Right kidney (tissue), 1 donor: Measurements from ENCODE around the gene KLHDC8B.
"Not testable (repeated sequence)": the region's sequence is repeated elsewhere in the genome, so short reads cannot be mapped to it uniquely, and the experiment has no call there.

Experiments
- DNase-seq: peaks from one replicate; pipeline ENCODE4 v3.0.0-alpha.2; 2016

The KLHDC8B gene

DNA sequence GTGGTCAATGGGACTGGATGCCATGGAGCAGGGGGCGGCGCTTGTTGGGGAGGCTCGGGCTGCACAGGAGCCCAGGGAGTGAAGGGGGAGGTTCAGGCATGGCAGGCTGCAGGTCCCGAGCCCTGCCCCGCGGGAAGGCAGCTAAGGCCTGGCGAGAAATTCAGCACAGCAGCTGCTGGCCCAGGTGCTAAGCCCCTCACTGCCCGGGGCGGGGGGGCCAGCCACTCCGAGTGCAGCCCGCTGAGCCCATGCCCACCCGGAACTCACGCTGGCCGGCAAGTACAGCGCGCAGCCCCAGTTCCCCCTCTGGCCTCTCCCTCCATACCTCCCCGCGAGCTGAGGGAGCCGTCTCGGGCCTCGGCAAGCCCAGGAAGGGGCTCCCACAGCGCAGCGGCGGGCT, 11.3 kb downstream of the KLHDC8B start:
- DNase-seq = no peak

DNA sequence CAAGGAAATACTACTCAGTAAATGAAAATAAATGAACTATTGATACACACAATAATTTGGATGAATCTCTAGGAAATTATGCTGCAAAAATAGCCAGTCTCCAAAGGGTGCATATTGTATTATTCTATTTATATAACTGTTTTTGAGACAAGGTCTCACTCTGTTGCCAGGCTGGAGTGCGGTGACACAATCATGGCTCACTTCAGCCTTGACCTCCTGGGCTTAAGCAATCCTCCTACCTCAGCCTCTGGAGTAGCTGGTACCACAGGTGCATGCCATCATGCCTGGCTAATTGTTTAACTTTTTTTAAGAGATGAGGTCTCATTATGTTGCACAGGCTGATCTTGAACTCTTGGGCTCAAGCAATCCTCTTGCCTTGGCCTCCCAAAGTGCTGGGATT, 12.5 kb downstream of the KLHDC8B start:
- no peak for DNase-seq

DNA sequence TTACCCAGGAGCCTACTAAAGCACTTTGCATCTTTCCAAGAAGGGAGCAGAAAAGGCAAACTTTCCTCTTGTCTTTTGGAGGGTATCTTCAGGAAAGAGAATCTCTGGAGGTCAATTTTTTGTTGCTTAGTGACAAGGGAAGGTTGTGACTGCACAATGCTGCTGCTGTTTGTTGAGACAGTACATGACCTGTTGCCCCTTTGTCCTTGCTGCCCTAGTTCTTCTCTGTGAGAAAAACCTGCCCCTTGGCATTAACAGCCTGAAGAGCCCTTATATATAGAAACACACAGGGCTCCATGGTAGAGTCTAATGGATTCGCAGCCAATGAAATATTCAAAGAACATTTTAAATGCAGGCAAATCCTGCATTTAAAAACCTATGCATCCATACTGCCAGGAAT, 20.3 kb downstream of the KLHDC8B start:
- DNase-seq = no peak

DNA sequence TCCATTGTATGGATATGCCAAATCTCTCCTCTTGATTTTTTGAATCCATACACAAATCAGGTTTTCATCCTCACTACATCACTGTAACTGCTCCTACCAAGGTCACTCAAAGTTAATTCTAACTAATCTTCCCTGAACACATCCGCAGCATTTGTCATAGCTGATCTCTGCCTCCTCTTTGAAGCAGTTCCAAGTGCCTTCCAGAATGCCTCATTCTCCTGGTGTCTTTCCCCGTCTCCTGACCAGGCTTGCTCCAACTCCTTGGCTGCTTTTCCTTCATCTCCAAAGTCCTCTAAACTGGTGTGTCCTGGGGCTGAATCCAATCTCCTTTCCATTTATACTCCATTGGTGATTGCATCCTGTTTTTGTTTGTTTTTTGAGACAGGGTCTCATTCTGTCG, 26.8 kb downstream of the KLHDC8B start:
- DNase-seq = no peak

DNA sequence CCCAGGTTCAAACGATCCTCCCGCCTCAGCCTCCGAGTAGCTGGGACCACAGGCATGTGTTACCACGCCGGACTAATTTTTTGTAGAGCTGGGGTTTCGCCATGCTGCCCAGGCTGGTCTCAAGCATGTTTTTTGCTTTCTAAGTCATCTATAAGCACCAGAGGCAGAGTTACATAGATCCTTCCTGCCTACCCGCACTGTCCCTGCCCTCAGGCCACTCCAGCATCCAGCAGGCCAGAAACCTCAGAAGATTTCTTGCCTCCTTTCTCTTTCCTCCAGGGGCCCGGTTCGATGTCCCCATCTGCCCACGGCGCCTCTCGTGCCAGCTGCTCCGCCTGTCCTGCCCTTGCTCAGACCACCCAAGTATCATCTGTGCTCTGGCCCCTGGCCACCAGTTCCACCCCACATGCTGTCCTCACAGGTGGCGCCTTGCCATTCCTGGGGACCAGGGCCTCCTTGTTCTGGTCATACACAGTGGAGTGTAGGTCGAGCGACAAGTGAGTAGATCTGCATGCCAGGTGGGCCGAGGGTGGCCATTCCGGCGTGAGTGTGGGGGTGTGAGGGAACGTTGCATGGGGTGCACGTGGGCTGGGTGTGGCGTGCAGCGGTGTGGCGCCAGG, 27.3 kb downstream of the KLHDC8B start:
- no peak for DNase-seq

DNA sequence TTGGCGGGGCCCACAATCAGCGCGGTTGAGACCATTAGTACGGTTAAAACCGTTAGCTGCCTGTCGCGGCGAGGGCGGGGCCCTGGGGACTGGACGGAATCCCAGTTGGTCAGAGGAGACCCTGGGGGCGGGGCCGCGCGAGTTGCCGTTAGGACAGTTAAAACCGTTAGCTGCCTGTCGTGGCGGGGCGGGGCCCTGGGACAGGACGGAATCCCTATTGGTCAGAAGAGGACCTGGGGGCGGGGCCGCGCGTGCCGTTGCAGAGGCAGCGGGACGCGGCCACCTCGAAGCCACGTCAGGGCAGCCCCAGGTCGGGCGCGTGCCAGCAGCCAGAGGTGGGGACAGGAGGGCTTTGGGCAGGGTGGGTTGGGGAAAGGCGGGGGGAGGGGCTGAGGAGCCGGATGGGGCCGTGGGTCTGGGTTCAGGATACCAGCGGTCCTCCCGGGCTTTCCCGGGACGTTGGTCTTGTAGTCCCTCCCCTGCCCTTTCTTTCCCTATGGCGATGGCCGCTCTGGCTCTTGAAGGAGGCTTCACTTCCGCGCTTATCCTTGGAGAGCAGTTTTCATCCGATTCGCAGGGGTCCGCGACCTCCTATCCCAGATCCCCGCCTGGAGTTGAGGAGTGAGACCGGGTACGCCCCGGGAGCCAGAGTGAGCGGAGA, 28.0 kb downstream of the KLHDC8B start:
- peak; percentile 43 for DNase-seq

DNA sequence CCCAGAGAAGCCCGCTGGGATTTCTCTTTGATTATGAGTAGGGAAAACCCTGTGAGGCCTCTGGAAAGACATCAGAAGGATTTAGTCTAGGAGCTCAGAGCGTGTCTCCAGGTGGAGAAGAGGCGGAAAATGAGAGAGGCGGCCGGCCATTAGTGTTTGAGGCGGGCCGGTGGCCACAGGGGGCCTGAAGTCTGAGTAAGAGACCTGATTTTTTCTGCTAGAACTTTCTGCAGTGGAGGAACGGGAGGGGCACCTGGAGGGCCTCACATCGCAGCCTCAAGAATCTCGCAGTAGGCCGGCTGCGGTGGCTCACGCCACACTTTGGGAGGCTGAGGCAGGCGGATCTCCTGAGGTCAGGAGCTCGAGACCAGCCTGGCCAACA, 28.5 kb downstream of the KLHDC8B start:
- DNase-seq = peak; percentile 29

DNA sequence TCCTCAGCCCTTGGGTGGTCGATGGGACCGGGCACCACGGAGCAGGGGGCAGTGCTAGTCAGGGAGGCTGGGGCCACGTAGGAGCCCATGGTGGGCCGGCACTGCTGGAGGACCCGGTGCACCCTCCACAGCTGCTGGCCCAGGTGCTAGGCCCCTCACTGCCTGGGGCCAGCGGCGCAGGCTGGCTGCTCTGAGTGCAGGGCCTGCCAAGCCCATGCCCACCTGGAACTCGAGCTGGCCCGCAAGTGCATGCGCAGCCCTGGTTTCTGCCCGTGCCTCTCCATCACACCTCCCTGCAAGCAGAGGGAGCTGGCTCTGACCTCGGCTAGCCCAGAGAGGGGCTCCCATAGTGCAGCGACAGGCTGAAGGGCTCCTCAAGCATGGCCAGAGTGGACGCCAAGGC, 42.1 kb downstream of the KLHDC8B start:
- DNase-seq = no peak

DNA sequence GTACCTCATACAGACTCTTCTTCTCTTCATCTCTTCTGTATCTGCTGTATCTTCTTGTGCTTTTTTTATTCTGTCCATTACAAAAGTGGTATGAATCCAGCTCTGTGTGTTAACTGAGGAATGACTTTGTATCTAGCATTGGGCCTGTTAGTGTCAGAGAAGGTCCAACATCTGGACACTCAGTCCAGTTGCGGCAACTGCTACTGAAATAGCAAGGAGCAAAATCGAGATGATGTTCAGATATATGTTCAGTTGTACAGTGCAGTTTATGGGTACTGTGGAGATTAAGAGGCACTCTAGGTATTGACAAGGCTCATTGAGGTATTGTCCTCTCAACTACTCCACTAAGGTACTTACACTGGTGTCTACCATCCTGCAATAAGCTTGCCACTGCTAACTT, 42.6 kb downstream of the KLHDC8B start:
- no peak for DNase-seq

DNA sequence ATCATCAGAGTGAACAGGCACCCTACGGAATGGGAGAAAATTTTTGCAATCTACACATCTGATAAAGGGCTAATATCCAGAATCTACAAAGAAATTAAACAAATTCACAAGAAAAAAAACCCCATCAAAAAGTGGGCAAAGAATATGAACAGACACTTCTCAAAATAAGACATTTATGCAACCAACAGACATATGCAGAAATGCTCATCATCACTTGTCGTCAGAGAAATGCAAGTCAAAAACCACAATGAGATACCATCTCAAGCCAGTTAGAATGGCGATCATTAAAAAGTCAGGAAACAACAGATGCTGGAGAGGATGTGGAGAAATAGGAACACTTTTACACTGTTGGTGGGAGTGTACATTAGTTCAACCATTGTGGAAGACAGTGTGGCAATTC, 45.3 kb downstream of the KLHDC8B start:
- DNase-seq = not testable (repeated sequence)

DNA sequence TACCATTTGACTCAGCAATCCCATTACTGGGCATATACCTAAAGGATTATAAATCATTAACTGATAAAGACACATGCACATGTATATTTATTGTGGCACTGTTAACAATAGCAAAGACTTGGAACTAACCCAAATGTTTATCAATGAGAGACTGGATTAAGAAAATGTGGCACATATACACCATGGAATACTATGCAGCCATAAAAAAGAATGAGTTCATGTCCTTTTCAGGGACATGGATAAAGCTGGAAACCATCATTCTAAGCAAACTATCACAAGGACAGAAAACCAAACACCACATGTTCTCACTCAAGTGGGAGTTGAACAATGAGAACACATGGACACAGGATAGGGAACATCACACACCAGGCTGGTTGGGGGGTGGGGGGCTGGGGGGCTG, 45.7 kb downstream of the KLHDC8B start:
- not testable (repeated sequence) for DNase-seq

DNA sequence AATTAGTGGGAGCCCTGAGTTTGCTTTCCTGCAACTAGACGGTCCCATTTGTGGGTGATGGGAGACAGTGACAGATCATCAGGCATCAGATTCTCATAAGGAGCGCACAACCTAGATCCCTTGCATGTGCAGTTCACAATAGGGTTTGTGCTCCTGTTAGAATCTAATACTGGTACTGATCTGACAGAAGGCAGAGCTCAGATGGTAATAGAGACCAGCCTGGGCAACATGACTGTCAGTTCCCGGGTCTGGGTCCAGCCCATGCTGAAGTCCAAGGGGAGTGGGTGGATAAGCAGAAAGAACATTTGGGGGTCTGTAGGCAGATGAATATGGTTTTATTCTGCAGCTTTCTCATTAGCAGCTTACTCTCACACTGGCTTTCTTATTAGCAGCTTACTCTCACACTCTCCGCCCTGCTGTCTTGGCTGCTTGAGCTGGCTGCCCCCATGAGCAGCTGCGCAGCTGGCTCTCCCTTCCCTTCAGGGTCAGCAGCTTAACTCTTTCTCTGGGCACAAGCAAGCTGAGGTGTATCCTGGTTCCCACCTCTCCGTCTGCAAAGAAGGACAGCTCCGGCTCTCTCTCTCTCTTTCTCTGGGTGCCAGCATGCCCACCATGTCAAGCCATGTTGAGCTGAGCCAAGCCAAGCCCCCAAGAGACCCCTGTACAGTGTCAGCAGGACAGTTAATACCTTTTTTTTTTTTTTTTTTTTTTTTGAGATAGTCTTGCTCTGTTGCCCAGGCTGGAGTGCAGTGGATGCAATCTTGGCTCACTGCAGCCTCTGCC, 46.5 kb downstream of the KLHDC8B start:
- no peak for DNase-seq

DNA sequence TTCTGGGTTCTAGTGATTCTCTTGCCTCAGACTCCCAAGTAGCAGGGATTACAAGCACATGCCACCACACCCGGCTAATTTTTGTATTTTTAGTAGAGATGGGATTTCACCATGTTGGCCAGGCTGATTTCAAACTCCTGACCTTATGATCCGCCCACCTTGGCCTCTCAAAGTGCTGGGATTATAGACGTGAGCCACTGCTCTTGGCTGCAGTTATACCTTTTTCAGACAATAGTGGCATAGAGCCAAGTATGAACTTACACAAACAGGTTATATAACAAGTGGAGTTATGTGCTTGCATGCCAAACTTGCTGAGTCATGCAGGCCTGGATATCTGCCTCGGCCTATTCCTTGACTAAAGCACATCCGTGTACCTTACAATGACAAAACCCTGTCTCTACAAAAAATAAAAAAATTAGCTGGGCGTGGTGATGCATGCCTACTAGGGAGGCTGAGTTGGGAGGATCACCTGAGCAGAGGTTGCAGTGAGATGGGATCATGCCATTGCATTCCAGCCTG, 47.1 kb downstream of the KLHDC8B start:
- not testable (repeated sequence) for DNase-seq

DNA sequence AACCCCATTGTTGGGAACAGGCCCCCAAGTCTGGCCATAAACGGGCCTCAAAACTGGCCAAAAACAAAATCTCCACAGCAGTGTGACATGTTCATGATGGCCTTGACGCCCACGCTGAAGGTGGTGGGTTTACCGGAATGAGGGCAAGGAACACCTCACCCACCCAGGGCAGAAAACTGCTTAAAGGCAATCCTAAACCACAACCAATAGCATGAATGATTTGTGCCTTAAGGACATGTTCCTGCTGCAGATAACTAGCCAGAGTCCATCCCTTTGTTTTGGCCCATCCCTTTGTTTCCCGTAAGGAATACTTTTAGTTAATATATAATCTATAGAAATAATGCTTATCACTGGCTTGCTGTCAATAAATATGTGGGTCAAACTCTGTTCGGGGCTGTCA, 47.7 kb downstream of the KLHDC8B start:
- DNase-seq = no peak

DNA sequence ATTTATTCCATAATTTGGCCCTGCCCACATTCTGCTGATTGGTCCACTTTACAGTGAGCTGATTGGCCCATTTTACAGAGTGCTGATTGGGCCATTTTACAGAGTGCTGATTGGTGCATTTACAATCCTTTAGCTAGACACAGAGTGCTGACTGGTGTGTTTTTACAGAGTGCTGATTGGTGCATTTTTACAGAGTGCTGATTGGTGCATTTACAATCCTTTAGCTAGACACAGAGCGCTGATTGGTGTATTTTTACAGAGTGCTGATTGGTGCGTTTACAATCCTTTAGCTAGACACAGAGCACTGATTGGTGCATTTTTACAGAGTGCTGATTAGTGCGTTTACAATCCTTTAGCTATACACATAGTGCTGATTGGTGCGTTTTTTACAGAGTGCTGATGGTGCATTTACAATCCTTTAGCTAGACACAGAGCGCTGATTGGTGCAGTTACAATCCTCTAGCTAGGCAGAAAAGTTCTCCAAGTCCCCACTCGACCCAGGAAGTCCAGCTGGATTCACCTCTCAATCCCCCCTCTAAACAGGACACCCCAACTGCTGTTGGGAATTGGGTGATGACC, 49.7 kb downstream of the KLHDC8B start:
- DNase-seq = not testable (repeated sequence)

DNA sequence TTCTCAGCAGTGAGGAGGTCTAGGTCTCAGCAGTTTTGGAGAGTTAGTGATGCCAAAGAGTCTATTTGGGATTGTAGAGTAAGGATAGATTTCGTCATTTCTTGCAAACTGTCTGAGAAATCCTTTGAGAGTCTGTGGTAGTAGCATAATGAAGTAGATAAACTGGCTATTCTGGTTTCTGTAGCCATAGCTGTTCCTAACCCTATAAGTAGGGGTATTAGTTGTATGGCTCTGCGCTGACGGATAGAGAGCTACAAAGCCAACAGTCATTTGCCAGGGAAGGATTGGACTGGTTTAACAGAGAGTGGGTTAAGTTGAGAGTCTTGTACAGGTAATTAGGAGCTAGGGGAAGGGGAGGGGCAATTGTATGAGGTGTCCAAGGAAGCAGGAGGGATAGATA, 50.6 kb downstream of the KLHDC8B start:
- no peak for DNase-seq
